ENCODE data around the gene ECSIT. TPM values are rescaled to one million over a fixed set of nuclear protein-coding genes. Genes with fewer than 3 reads are reported as not detected.

Gene ECSIT
- total RNA-seq, 1 donor from 2014 or later = 41.6 TPM

GRCh38 chr19:11558881-11559828 lies 30.2 kb upstream of the ECSIT start, which contains the start of gene ELOF1:
TSS of gene ELOF1 (minus strand) at chr19:11559230. CDS start at chr19:11554347, 4,883 bp downstream.
- Mint-ChIP-seq H3K36me3 (ENCODE audit: low read depth) (peaks cover 23% of the 10 kb centered on the region), H3K27me3 (no peaks in the 10 kb centered on the region), H3K4me1 (peaks cover 42% of the 10 kb centered on the region), H3K9me3 (no peaks in the 10 kb centered on the region), H3K4me3 (peak within 1 kb of the TSS; percentile 95), H3K27ac (peak within 1 kb of the TSS; percentile 96)
- DNase-seq = peak; percentile 99
- intact Hi-C loops (cut with micrococcal nuclease) = loop anchor here (1.0 to 2.0 kb wide), 3 partner anchors 23 to 124 kb away; partner anchors contain the start of genes ECSIT, ODAD3 and PRKCSH

- H3K27ac Mint-ChIP-seq = peak overlapping the region; percentile 25
- H3K4me3 Mint-ChIP-seq = peak overlapping the region; percentile 95
- no peak for DNase-seq
- intact Hi-C loops (cut with micrococcal nuclease) = no loop called here
- peaks cover 42% of the 10 kb centered on the region for H3K4me1 Mint-ChIP-seq
- H3K27me3 Mint-ChIP-seq = no peaks in the 10 kb centered on the region
- H3K9me3 Mint-ChIP-seq = no peaks in the 10 kb centered on the region
- peaks cover 33% of the 10 kb centered on the region for H3K36me3 Mint-ChIP-seq (ENCODE audit: low read depth)
These were observed 27.9 kb upstream of the ECSIT start for GRCh38 chr19:11556634-11557420.

GRCh38 chr19:11555246-11555645 lies 26.3 kb upstream of the ECSIT start:
- Mint-ChIP-seq H3K27ac (no peak overlapping the region), H3K4me3 (no peak overlapping the region)
- intact Hi-C loops (cut with micrococcal nuclease) = no loop called here

GRCh38 chr19:11554160-11554559 lies 25.2 kb upstream of the ECSIT start:
- no peaks in the 10 kb centered on the region for H3K9me3 Mint-ChIP-seq
- H3K4me3 Mint-ChIP-seq = no peak overlapping the region
- H3K4me1 Mint-ChIP-seq = peaks cover 29% of the 10 kb centered on the region
- no peaks in the 10 kb centered on the region for H3K27me3 Mint-ChIP-seq
- peaks cover 32% of the 10 kb centered on the region for H3K36me3 Mint-ChIP-seq (ENCODE audit: low read depth)
- no peak for DNase-seq
- H3K27ac Mint-ChIP-seq = peak overlapping the region; percentile 27
- intact Hi-C loops (cut with micrococcal nuclease) = no loop called here

More at GRCh38 chr19:11555246-11555645, 26.3 kb upstream of the ECSIT start:
- Mint-ChIP-seq H3K4me1 (peaks cover 34% of the 10 kb centered on the region), H3K9me3 (no peaks in the 10 kb centered on the region), H3K27me3 (no peaks in the 10 kb centered on the region), H3K36me3 (ENCODE audit: low read depth) (peaks cover 33% of the 10 kb centered on the region)
- DNase-seq = no peak

GRCh38 chr19:11552666-11553372 lies 23.9 kb upstream of the ECSIT start:
- Mint-ChIP-seq H3K36me3 (ENCODE audit: low read depth) (peaks cover 27% of the 10 kb centered on the region), H3K4me1 (peaks cover 20% of the 10 kb centered on the region), H3K4me3 (no peak overlapping the region), H3K9me3 (no peaks in the 10 kb centered on the region), H3K27ac (no peak overlapping the region), H3K27me3 (no peaks in the 10 kb centered on the region)
- intact Hi-C loops (cut with micrococcal nuclease) = no loop called here
- no peak for DNase-seq

GRCh38 chr19:11551603-11552235 lies 22.8 kb upstream of the ECSIT start:
- no peak for DNase-seq
- Mint-ChIP-seq H3K4me3 (no peak overlapping the region), H3K9me3 (no peaks in the 10 kb centered on the region), H3K27ac (no peak overlapping the region), H3K27me3 (no peaks in the 10 kb centered on the region), H3K4me1 (peaks cover 15% of the 10 kb centered on the region), H3K36me3 (ENCODE audit: low read depth) (peaks cover 21% of the 10 kb centered on the region)
- intact Hi-C loops (cut with micrococcal nuclease) = no loop called here

- no peak for DNase-seq
- intact Hi-C loops (cut with micrococcal nuclease) = no loop called here
- Mint-ChIP-seq H3K27me3 (no peaks in the 10 kb centered on the region), H3K27ac (no peak overlapping the region), H3K36me3 (ENCODE audit: low read depth) (peaks cover 13% of the 10 kb centered on the region), H3K4me3 (no peak overlapping the region), H3K4me1 (peaks cover 9% of the 10 kb centered on the region), H3K9me3 (no peaks in the 10 kb centered on the region)
These were observed 21.3 kb upstream of the ECSIT start for GRCh38 chr19:11550265-11550664.

- intact Hi-C loops (cut with micrococcal nuclease) = no loop called here
These were observed 20.5 kb upstream of the ECSIT start for GRCh38 chr19:11549386-11549953.

GRCh38 chr19:11547929-11548700 lies 19.2 kb upstream of the ECSIT start:
- no peaks in the 10 kb centered on the region for H3K27me3 Mint-ChIP-seq
- intact Hi-C loops (cut with micrococcal nuclease) = no loop called here
- H3K9me3 Mint-ChIP-seq = no peaks in the 10 kb centered on the region
- no peak overlapping the region for H3K4me3 Mint-ChIP-seq
- DNase-seq = no peak
- no peaks in the 10 kb centered on the region for H3K4me1 Mint-ChIP-seq
- H3K36me3 Mint-ChIP-seq (ENCODE audit: low read depth) = peaks cover 4% of the 10 kb centered on the region
- no peak overlapping the region for H3K27ac Mint-ChIP-seq

More at GRCh38 chr19:11549386-11549953, 20.5 kb upstream of the ECSIT start:
- H3K27me3 Mint-ChIP-seq = no peaks in the 10 kb centered on the region
- no peaks in the 10 kb centered on the region for H3K9me3 Mint-ChIP-seq
- no peak overlapping the region for H3K4me3 Mint-ChIP-seq
- no peak for DNase-seq
- peaks cover 12% of the 10 kb centered on the region for H3K36me3 Mint-ChIP-seq (ENCODE audit: low read depth)
- H3K27ac Mint-ChIP-seq = no peak overlapping the region
- H3K4me1 Mint-ChIP-seq = peaks cover 7% of the 10 kb centered on the region

GRCh38 chr19:11541238-11541637 lies 12.3 kb upstream of the ECSIT start:
- no peaks in the 10 kb centered on the region for H3K9me3 Mint-ChIP-seq
- H3K4me1 Mint-ChIP-seq = no peaks in the 10 kb centered on the region
- intact Hi-C loops (cut with micrococcal nuclease) = no loop called here
- H3K27ac Mint-ChIP-seq = no peak overlapping the region
- DNase-seq = no peak
- H3K27me3 Mint-ChIP-seq = peaks cover 21% of the 10 kb centered on the region
- H3K36me3 Mint-ChIP-seq (ENCODE audit: low read depth) = no peaks in the 10 kb centered on the region
- no peak overlapping the region for H3K4me3 Mint-ChIP-seq

- Mint-ChIP-seq H3K4me3 (no peak overlapping the region), H3K36me3 (ENCODE audit: low read depth) (no peaks in the 10 kb centered on the region), H3K9me3 (no peaks in the 10 kb centered on the region), H3K27me3 (peaks cover 22% of the 10 kb centered on the region), H3K4me1 (peaks cover 2% of the 10 kb centered on the region), H3K27ac (no peak overlapping the region)
- intact Hi-C loops (cut with micrococcal nuclease) = no loop called here
- no peak for DNase-seq
These were observed 11.7 kb upstream of the ECSIT start for GRCh38 chr19:11540645-11541044.
